Choroid plexus epithelial cell (primary cell): Measurements from ENCODE around the gene STIP1.

Experiments
- DNase-seq: peaks from one replicate; pipeline ENCODE4 v3.0.0-alpha.2; 2010; ENCODE audit warnings: low read depth
- H3K4me3 ChIP-seq: 2 replicates; pipeline ENCODE4 v1.5.1; 2011; ENCODE audit warnings: low read depth, mild to moderate bottlenecking, control low read depth, low read length, moderate library complexity
- TF ChIP-seq, protein P1 (sequence below): conservative IDR thresholded peaks from 2 replicates; pipeline ENCODE4 v1.5.1; 2011; ENCODE audit warnings: low read depth, mild to moderate bottlenecking, control low read depth, inconsistent platforms, low read length, moderate library complexity

The STIP1 gene

DNA sequence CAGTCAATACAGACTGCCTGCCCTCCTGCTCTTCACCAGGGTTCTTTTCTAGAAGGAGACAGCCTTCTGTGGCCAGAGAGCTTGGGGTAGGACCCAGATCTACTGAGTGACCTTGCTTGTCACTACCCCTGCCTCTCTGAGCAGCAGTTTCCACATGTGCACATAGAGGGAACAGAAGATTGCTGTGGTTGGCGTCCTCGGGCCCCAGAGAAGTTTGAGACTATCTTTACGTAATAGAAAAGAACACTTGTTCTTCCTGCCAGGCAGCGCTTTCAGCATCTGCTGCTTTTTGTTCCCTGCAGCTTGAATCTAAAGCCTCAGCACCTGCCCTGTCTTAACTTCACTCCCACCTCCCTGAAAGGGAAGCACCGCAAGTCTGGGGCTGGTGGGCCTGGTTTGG is 53.0 kb downstream of the STIP1 start:
- no peak for DNase-seq
- TF ChIP-seq, protein P1, sequence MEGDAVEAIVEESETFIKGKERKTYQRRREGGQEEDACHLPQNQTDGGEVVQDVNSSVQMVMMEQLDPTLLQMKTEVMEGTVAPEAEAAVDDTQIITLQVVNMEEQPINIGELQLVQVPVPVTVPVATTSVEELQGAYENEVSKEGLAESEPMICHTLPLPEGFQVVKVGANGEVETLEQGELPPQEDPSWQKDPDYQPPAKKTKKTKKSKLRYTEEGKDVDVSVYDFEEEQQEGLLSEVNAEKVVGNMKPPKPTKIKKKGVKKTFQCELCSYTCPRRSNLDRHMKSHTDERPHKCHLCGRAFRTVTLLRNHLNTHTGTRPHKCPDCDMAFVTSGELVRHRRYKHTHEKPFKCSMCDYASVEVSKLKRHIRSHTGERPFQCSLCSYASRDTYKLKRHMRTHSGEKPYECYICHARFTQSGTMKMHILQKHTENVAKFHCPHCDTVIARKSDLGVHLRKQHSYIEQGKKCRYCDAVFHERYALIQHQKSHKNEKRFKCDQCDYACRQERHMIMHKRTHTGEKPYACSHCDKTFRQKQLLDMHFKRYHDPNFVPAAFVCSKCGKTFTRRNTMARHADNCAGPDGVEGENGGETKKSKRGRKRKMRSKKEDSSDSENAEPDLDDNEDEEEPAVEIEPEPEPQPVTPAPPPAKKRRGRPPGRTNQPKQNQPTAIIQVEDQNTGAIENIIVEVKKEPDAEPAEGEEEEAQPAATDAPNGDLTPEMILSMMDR = no peak
- H3K4me3 ChIP-seq = no peak overlapping the region

GRCh38 chr11:64239662-64240434 is 53.9 kb downstream of the STIP1 start:
- no peak for DNase-seq
- TF ChIP-seq, protein P1 = no peak
- H3K4me3 ChIP-seq = peak overlapping the region; percentile 84

DNA sequence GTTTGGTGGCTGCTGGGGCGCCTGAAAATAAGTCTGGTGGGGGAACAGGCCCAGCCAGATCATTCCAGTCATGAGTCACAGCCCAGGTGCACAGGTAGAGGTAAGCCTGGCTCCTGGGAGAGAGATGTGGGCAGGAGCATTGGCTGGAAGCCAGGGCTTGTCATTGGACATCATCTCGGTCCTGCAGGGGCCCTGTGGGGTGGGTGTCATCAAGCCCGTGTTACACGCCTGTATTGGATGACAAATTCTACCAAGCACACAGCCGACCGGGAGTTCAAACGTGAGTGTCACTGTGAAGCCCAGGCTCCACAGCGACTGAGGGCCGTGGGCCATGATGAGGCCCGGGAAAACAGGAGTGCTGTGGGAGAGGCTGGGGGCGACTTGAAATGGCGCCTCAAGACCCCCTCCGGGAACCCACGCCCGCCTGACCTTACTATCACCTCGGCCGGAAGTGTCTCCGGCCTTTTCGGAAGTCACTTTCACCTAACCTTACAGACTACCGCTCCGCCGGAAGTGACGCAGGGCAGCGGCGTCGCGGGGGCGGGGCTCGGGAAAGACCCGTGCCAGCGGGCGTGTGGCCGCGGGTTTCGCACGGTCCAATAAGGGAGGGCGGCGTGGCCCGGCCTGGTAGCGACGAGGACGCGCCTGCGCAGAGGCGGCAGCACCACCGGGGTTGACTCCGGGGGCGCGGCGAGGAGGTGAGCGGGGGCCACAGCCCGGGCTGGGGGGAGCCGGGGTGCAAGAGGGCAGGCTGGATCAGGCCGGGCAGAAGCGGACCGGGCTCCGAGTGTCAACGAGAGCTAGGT is 54.7 kb downstream of the STIP1 start, which contains the start of gene FKBP2:
FKBP2 (plus strand) TSS at position 661 of the 806 bp plus-strand sequence. CDS start 1,293 bp downstream, outside the sequence.
- TF ChIP-seq, protein P1 = no peak
- peak within 1 kb of the TSS; percentile 91 for H3K4me3 ChIP-seq
- DNase-seq = peak; percentile 98

GRCh38 chr11:64241241-64241490 is 55.2 kb downstream of the STIP1 start:
- peak; percentile 100 for DNase-seq
- peak overlapping the region; percentile 91 for H3K4me3 ChIP-seq
- TF ChIP-seq, protein P1 = no peak

- no peak for DNase-seq
- TF ChIP-seq, protein P1 = no peak
- H3K4me3 ChIP-seq = peak overlapping the region; percentile 91
These were observed 55.8 kb downstream of the STIP1 start for GRCh38 chr11:64241491-64242374.

DNA sequence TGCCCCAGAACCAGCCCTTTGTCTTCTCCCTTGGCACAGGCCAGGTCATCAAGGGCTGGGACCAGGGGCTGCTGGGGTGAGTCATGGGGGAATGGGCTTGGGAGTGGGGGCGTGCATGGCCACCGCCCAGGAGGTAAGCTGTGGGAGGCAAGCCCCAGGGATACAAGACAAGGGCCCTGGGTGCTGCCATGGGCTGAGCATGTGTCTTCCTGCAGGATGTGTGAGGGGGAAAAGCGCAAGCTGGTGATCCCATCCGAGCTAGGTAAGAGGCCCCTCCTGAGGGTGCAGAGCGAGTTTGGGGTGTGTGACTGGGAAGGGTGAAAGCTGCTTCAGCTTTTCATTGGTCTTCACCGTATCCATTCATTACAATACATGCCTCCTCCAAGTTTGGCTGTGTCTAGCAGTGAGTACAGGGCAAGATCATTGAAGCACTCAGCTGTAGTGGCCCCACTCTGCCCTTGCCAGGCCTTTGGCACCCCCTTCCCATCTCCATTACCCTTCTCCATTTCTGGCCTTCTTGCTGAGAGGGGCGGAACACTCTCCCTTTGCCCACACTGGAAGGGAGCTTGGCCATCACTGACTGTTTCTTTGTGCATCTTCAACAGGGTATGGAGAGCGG is 57.4 kb downstream of the STIP1 start:
- TF ChIP-seq, protein P1 = no peak
- no peak for DNase-seq
- no peak overlapping the region for H3K4me3 ChIP-seq
